H9 (cell line): ENCODE results near the gene DLEC1. TPM values are rescaled to one million over a fixed set of nuclear protein-coding genes. Genes with fewer than 3 reads are reported as not detected.

Experiments used
- DNase-seq: peaks from one replicate; pipeline ENCODE4 v3.0.0-alpha.2; 2017
- H2AFZ ChIP-seq: one replicate; pipeline ENCODE4 v1.6.1; 2013; ENCODE audit warnings: mild to moderate bottlenecking, low read length, control low read depth, moderate library complexity
- H2AK5ac ChIP-seq: 2 replicates; pipeline ENCODE4 v1.6.1; 2013; ENCODE audit warnings: low read length, control low read depth, mixed read lengths; ENCODE audit not compliant: insufficient read length
- H2BK120ac ChIP-seq: one replicate; pipeline ENCODE4 v1.6.1; 2013; ENCODE audit warnings: low read depth, mild to moderate bottlenecking, low read length, control low read depth, inconsistent platforms; ENCODE audit not compliant: poor library complexity, severe bottlenecking
- H2BK12ac ChIP-seq: 2 replicates; pipeline ENCODE4 v1.6.1; 2013; ENCODE audit warnings: low read length, control low read depth, mixed read lengths, low read depth; ENCODE audit not compliant: insufficient read length
- H2BK15ac ChIP-seq: 2 replicates; pipeline ENCODE4 v1.6.1; 2013; ENCODE audit warnings: low read depth, low read length, control low read depth
- H2BK20ac ChIP-seq: one replicate; pipeline ENCODE4 v1.6.1; 2013; ENCODE audit warnings: low read depth, mild to moderate bottlenecking, low read length, control low read depth, inconsistent platforms; ENCODE audit not compliant: poor library complexity, severe bottlenecking
- H2BK5ac ChIP-seq: 2 replicates; pipeline ENCODE4 v1.6.1; 2013; ENCODE audit warnings: low read length, control low read depth, mixed read lengths; ENCODE audit not compliant: insufficient read length
- H3K14ac ChIP-seq: 2 replicates; pipeline ENCODE4 v1.6.1; 2013; ENCODE audit warnings: low read length, control low read depth; ENCODE audit not compliant: insufficient read depth
- H3K18ac ChIP-seq: 2 replicates; pipeline ENCODE4 v1.6.1; 2013; ENCODE audit warnings: low read depth, mild to moderate bottlenecking, mixed read lengths, low read length, control low read depth; ENCODE audit not compliant: insufficient read length
- H3K23ac ChIP-seq: 2 replicates; pipeline ENCODE4 v1.6.1; 2013; ENCODE audit warnings: low read length, control low read depth, mixed read lengths, low read depth; ENCODE audit not compliant: insufficient read length
- H3K23me2 ChIP-seq: 2 replicates; pipeline ENCODE4 v1.6.1; 2013; ENCODE audit warnings: low read depth, mild to moderate bottlenecking, mixed read lengths, low read length, control low read depth; ENCODE audit not compliant: insufficient read length, poor library complexity, severe bottlenecking
- H3K27ac ChIP-seq: 2 replicates; pipeline ENCODE4 v1.5.1; 2013; ENCODE audit warnings: low read length, control low read depth, mixed read lengths, low read depth; ENCODE audit not compliant: insufficient read length
- H3K27me3 ChIP-seq: 2 replicates; pipeline ENCODE4 v1.6.1; 2013; ENCODE audit warnings: low read length, control low read depth, inconsistent platforms; ENCODE audit not compliant: insufficient read depth
- H3K4ac ChIP-seq: 2 replicates; pipeline ENCODE4 v1.6.1; 2013; ENCODE audit warnings: low read depth, mild to moderate bottlenecking, control low read depth, inconsistent platforms, low read length, moderate library complexity
- H3K4me1 ChIP-seq: 2 replicates; pipeline ENCODE4 v1.6.1; 2013; ENCODE audit warnings: low read length, control low read depth, inconsistent platforms; ENCODE audit not compliant: insufficient read depth
- H3K4me2 ChIP-seq: 2 replicates; pipeline ENCODE4 v1.6.1; 2013; ENCODE audit warnings: low read length, control low read depth, mixed read lengths; ENCODE audit not compliant: insufficient read length, insufficient read depth
- H3K56ac ChIP-seq: 2 replicates; pipeline ENCODE4 v1.6.1; 2013; ENCODE audit warnings: low read depth, mild to moderate bottlenecking, mixed read lengths, low read length, control low read depth; ENCODE audit not compliant: insufficient read length
- H3K79me1 ChIP-seq: 2 replicates; pipeline ENCODE4 v1.6.1; 2013; ENCODE audit warnings: low read depth, mild to moderate bottlenecking, moderate library complexity, low read length, control low read depth, inconsistent platforms; ENCODE audit not compliant: insufficient read depth, poor library complexity, severe bottlenecking
- H3K79me2 ChIP-seq: 2 replicates; pipeline ENCODE4 v1.6.1; 2013; ENCODE audit warnings: low read length, control low read depth, inconsistent platforms; ENCODE audit not compliant: insufficient read depth
- H3K9ac ChIP-seq: 2 replicates; pipeline ENCODE4 v1.6.1; 2013; ENCODE audit warnings: low read length, control low read depth, mixed read lengths; ENCODE audit not compliant: insufficient read length; ENCODE audit errors: extremely low read depth
- H3K9me3 ChIP-seq: one replicate; pipeline ENCODE4 v1.6.1; 2013; ENCODE audit warnings: low read depth, low read length, inconsistent platforms; ENCODE audit not compliant: control insufficient read depth
- H3T11ph ChIP-seq: one replicate; pipeline ENCODE4 v1.6.1; 2013; ENCODE audit warnings: mild to moderate bottlenecking, low read length, control low read depth, inconsistent platforms
- H4K20me1 ChIP-seq: one replicate; pipeline ENCODE4 v1.6.1; 2013; ENCODE audit not compliant: control insufficient read depth, insufficient read length, insufficient read depth
- H4K5ac ChIP-seq: 2 replicates; pipeline ENCODE4 v1.6.1; 2013; ENCODE audit warnings: low read depth, mild to moderate bottlenecking, mixed read lengths, low read length, control low read depth; ENCODE audit not compliant: insufficient read length
- H4K8ac ChIP-seq: replicated peaks from 2 replicates; pipeline ENCODE4 v1.6.1; 2013; ENCODE audit warnings: low read length, control low read depth, mixed read lengths, low read depth; ENCODE audit not compliant: insufficient read length
- H4K91ac ChIP-seq: 2 replicates; pipeline ENCODE4 v1.6.1; 2013; ENCODE audit warnings: low read depth, mild to moderate bottlenecking, moderate library complexity, mixed read lengths, low read length, control low read depth; ENCODE audit not compliant: insufficient read length
- H3K27ac Mint-ChIP-seq, 3 experiments: 2 replicates in 2 of 3; 3 replicates in 1 of 3; pipeline ENCODE4 v1.8.0; 2020 to 2021; ENCODE audit warnings: mixed read lengths in 3 of 3, mild to moderate bottlenecking in 1 of 3, moderate library complexity in 1 of 3
- H3K27me3 Mint-ChIP-seq: 2 replicates; pipeline ENCODE4 v1.8.0; 2021; ENCODE audit warnings: low read depth, mild to moderate bottlenecking, moderate library complexity, mixed read lengths
- H3K36me3 Mint-ChIP-seq, 3 experiments: 2 replicates in 2 of 3; 3 replicates in 1 of 3; pipeline ENCODE4 v1.8.0; 2020 to 2021; ENCODE audit warnings: low read depth in 3 of 3, mixed read lengths in 3 of 3; ENCODE audit not compliant: insufficient read depth in 1 of 3
- H3K4me1 Mint-ChIP-seq, 2 experiments: 2 replicates each; pipeline ENCODE4 v1.8.0; 2020; ENCODE audit warnings: mixed read lengths in 2 of 2
- H3K4me3 Mint-ChIP-seq, 2 experiments: 2 replicates in 1 of 2; 3 replicates in 1 of 2; pipeline ENCODE4 v1.8.0; 2020 to 2021; ENCODE audit warnings: mild to moderate bottlenecking in 2 of 2, mixed read lengths in 2 of 2, moderate library complexity in 1 of 2
- H3K9me3 Mint-ChIP-seq, 2 experiments: 2 replicates in 1 of 2; 3 replicates in 1 of 2; pipeline ENCODE4 v1.8.0; 2020; ENCODE audit warnings: mild to moderate bottlenecking in 2 of 2, mixed read lengths in 2 of 2, moderate library complexity in 1 of 2
- WGBS: extraction: QIAGEN DNeasy Blood & Tissue Kit; methylation state at CpG from one replicate; pipeline ENCODE4 v1.1.7; 2013; ENCODE audit warnings: missing lambda C conversion rate, low lambda C conversion rate, mixed read lengths; ENCODE audit not compliant: insufficient read length; ENCODE audit errors: extremely low coverage; 5-methylcytosine and 5-hydroxymethylcytosine counted together
- total RNA-seq: library from RNA; stranded (reverse); gene quantifications from 2 replicates; pipeline ENCODE4 v1.2.1, GENCODE V29; 2021
- TF ChIP-seq, protein P1 (sequence below): fragments of 200-600 bp; sonication (generic); conservative IDR thresholded peaks from 3 replicates; pipeline ENCODE4 v1.8.0; 2021; ENCODE audit warnings: antibody characterized with exemption, mild to moderate bottlenecking

The DLEC1 gene
- total RNA-seq, 1 experiment from 2014 or later, result 2.1 TPM

DNA sequence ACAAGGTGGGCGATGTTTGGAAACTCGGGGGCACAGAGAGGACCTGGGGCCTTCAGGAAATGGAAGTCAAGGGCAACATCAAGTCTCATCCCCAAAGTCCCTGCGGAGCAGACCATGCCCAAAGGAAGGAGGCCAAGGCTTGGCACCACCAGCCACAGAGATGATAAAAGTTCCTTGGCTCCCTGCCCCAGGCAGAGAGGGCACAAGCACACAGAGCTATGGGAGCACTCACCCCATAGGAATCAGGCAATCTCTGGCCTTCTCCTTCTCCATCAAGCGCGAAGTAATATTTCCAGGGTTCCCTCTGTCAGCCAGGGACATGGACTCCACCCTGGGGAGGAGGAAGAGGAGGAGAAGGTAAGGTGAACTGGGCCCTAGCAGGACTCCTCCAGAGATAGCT lies 90.0 kb downstream of the DLEC1 start:
- no peak overlapping the region for H3K56ac ChIP-seq
- no peak overlapping the region for H3T11ph ChIP-seq
- no peaks in the 10 kb centered on the region for H3K9me3 ChIP-seq
- no peak overlapping the region for H4K91ac ChIP-seq
- no peaks in the 10 kb centered on the region for H3K79me1 ChIP-seq
- no peak overlapping the region for H3K14ac ChIP-seq
- no peak overlapping the region for H2AFZ ChIP-seq
- no peaks in the 10 kb centered on the region for H3K23me2 ChIP-seq
- H3K18ac ChIP-seq, result no peak overlapping the region
- H3K4ac ChIP-seq, result no peak overlapping the region
- Mint-ChIP-seq H3K9me3 (no peaks in the 10 kb centered on the region), H3K4me3 (no peak overlapping the region), H3K27ac (no peak overlapping the region), H3K36me3 (peaks cover 47 to 82% (median 58%) of the 10 kb centered on the region in 3 experiments), H3K4me1 (peaks cover 4% of the 10 kb centered on the region in 2 experiments; a peak in 3 of 4 replicates), H3K27me3 (no peaks in the 10 kb centered on the region)
- TF ChIP-seq, protein P1, sequence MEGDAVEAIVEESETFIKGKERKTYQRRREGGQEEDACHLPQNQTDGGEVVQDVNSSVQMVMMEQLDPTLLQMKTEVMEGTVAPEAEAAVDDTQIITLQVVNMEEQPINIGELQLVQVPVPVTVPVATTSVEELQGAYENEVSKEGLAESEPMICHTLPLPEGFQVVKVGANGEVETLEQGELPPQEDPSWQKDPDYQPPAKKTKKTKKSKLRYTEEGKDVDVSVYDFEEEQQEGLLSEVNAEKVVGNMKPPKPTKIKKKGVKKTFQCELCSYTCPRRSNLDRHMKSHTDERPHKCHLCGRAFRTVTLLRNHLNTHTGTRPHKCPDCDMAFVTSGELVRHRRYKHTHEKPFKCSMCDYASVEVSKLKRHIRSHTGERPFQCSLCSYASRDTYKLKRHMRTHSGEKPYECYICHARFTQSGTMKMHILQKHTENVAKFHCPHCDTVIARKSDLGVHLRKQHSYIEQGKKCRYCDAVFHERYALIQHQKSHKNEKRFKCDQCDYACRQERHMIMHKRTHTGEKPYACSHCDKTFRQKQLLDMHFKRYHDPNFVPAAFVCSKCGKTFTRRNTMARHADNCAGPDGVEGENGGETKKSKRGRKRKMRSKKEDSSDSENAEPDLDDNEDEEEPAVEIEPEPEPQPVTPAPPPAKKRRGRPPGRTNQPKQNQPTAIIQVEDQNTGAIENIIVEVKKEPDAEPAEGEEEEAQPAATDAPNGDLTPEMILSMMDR, result no peak
- no peak overlapping the region for H4K5ac ChIP-seq
- no peak overlapping the region for H4K8ac ChIP-seq
- no peak overlapping the region for H2BK5ac ChIP-seq
- no peak overlapping the region for H3K27ac ChIP-seq
- DNase-seq, result no peak
- no peaks in the 10 kb centered on the region for H4K20me1 ChIP-seq
- no peak overlapping the region for H2BK12ac ChIP-seq
- no peak overlapping the region for H2BK15ac ChIP-seq
- no peak overlapping the region for H3K4me2 ChIP-seq
- H3K9ac ChIP-seq, result no peak overlapping the region
- H2BK20ac ChIP-seq, result no peak overlapping the region
- no peaks in the 10 kb centered on the region for H3K27me3 ChIP-seq
- H3K79me2 ChIP-seq, result no peaks in the 10 kb centered on the region
- no peaks in the 10 kb centered on the region for H3K4me1 ChIP-seq
- no CpG with 5 or more reads among the region's 5 CpGs for WGBS
- no peak overlapping the region for H2BK120ac ChIP-seq
- no peak overlapping the region for H2AK5ac ChIP-seq
- H3K23ac ChIP-seq, result no peak overlapping the region
